Right atrium auricular region (tissue), 2 donors: Measurements from ENCODE around the gene AP3B1. TPM values are rescaled to one million over a fixed set of nuclear protein-coding genes. Genes with fewer than 3 reads are reported as not detected.

Experiments
- DNase-seq: peaks from one replicate; pipeline ENCODE4 v3.0.0-alpha.2; 2019; ENCODE audit warnings: low spot score
- H3K27ac ChIP-seq, 2 donors: fragments of 200-600 bp; sonication (generic); 1 replicate in 1 of 2; 2 replicates in 1 of 2; pipeline ENCODE4 v1.5.1; 2016 to 2019
- H3K27me3 ChIP-seq, 2 donors: fragments of 200-600 bp; sonication (generic); one replicate each; pipeline versions ENCODE4 v1.5.1 to v1.6.0; 2017 to 2019
- H3K36me3 ChIP-seq: fragments of 200-600 bp; sonication (generic); one replicate; pipeline ENCODE4 v1.5.1; 2016
- H3K4me1 ChIP-seq, 2 donors: fragments of 200-600 bp; sonication (generic); one replicate each; pipeline versions ENCODE4 v1.5.1 to v1.6.0; 2017 to 2019
- H3K4me3 ChIP-seq, 2 donors: fragments of 200-600 bp; sonication (generic); 1 replicate in 1 of 2; 2 replicates in 1 of 2; pipeline ENCODE4 v1.5.1; 2017 to 2019; ENCODE audit warnings: mild to moderate bottlenecking in 1 of 2, moderate library complexity in 1 of 2
- H3K9me3 ChIP-seq, 2 donors: fragments of 200-600 bp; sonication (generic); one replicate each; pipeline ENCODE4 v1.5.1; 2019
- CTCF ChIP-seq, 2 donors: fragments of 200-600 bp; sonication (generic); IDR thresholded peaks; one replicate each; pipeline ENCODE4 v1.5.1; 2019; ENCODE audit warnings: antibody characterized with exemption in 2 of 2
- total RNA-seq, 2 donors: library from RNA; depleted of rRNA; stranded (reverse); fragments of >200 nt; gene quantifications; one replicate each; pipeline ENCODE4 v1.1.0, GENCODE V29; 2016

Gene AP3B1
- total RNA-seq, 2 donors from 2014 or later, result 22.4 to 25.7 TPM

- Histone ChIP-seq H3K4me1 (peaks cover 0 to 3% of the 10 kb centered on the region in 2 donors), H3K27me3 (no peaks in the 10 kb centered on the region), H3K27ac (no peak overlapping the region), H3K36me3 (no peaks in the 10 kb centered on the region), H3K9me3 (no peaks in the 10 kb centered on the region), H3K4me3 (no peak overlapping the region)
- no peak for DNase-seq
- TF ChIP-seq CTCF (IDR thresholded peaks at IDR 0.05), result peak in 1 of 2 donors; percentile 51
Measured at GRCh38 chr5:78300464-78301045, 6.1 kb upstream of the AP3B1 start.

GRCh38 chr5:78295035-78295961 lies 800 bp upstream of the AP3B1 start:
- DNase-seq, result no peak
- TF ChIP-seq CTCF (IDR thresholded peaks at IDR 0.05), result no peak
- Histone ChIP-seq H3K27me3 (no peaks in the 10 kb centered on the region), H3K4me3 (peak overlapping the region; percentile 89 to 91), H3K9me3 (no peaks in the 10 kb centered on the region), H3K36me3 (no peaks in the 10 kb centered on the region), H3K27ac (peak overlapping the region; percentile 87 to 90), H3K4me1 (peaks cover 0 to 25% of the 10 kb centered on the region in 2 donors)

GRCh38 chr5:78293851-78294247 lies 649 bp downstream of the AP3B1 start:
- no peaks in the 10 kb centered on the region for H3K36me3 ChIP-seq
- no peak for TF ChIP-seq CTCF (IDR thresholded peaks at IDR 0.05)
- peaks cover 0 to 25% of the 10 kb centered on the region in 2 donors for H3K4me1 ChIP-seq
- peak overlapping the region; percentile 87 to 90 for H3K27ac ChIP-seq
- no peaks in the 10 kb centered on the region for H3K9me3 ChIP-seq
- DNase-seq, result no peak
- peak overlapping the region; percentile 89 to 91 for H3K4me3 ChIP-seq
- no peaks in the 10 kb centered on the region for H3K27me3 ChIP-seq

- peaks cover 0 to 25% of the 10 kb centered on the region in 2 donors for H3K4me1 ChIP-seq
- no peak for TF ChIP-seq CTCF (IDR thresholded peaks at IDR 0.05)
Measured at GRCh38 chr5:78291687-78292086, 2.8 kb downstream of the AP3B1 start.

GRCh38 chr5:78289911-78290310 lies 4.6 kb downstream of the AP3B1 start:
- Histone ChIP-seq H3K9me3 (no peaks in the 10 kb centered on the region), H3K27me3 (no peaks in the 10 kb centered on the region), H3K4me1 (peaks cover 0 to 16% of the 10 kb centered on the region in 2 donors), H3K36me3 (no peaks in the 10 kb centered on the region), H3K4me3 (no peak overlapping the region), H3K27ac (no peak overlapping the region)
- TF ChIP-seq CTCF (IDR thresholded peaks at IDR 0.05), result no peak
- DNase-seq, result no peak

More at GRCh38 chr5:78291687-78292086, 2.8 kb downstream of the AP3B1 start:
- Histone ChIP-seq H3K27ac (no peak overlapping the region), H3K4me3 (no peak overlapping the region), H3K36me3 (no peaks in the 10 kb centered on the region), H3K27me3 (no peaks in the 10 kb centered on the region), H3K9me3 (no peaks in the 10 kb centered on the region)
- DNase-seq, result no peak
